Effector CD4-positive, alpha-beta T cell (primary cell): ENCODE measurements around the gene C14orf119.

Experiments
- DNase-seq: peaks from one replicate; pipeline ENCODE4 v3.0.0-alpha.2; 2020

The C14orf119 gene

GRCh38 chr14:23127861-23128260, 32.6 kb downstream of the C14orf119 start:
- DNase-seq, result no peak

GRCh38 chr14:23128969-23129758, 33.9 kb downstream of the C14orf119 start:
- DNase-seq, result no peak

GRCh38 chr14:23129759-23130316, 34.5 kb downstream of the C14orf119 start:
- no peak for DNase-seq

- no peak for DNase-seq
These were observed 35.6 kb downstream of the C14orf119 start for GRCh38 chr14:23130871-23131270.

- no peak for DNase-seq
These were observed 36.2 kb downstream of the C14orf119 start for GRCh38 chr14:23131482-23131881.

GRCh38 chr14:23132970-23133369, 37.7 kb downstream of the C14orf119 start:
- DNase-seq, result no peak

- DNase-seq, result no peak
These were observed 41.3 kb downstream of the C14orf119 start for GRCh38 chr14:23136566-23137133.

GRCh38 chr14:23137192-23137812, 42.0 kb downstream of the C14orf119 start:
- no peak for DNase-seq

- DNase-seq, result no peak
These were observed 42.7 kb downstream of the C14orf119 start for GRCh38 chr14:23137813-23138535.

GRCh38 chr14:23139874-23140273, 44.6 kb downstream of the C14orf119 start:
- DNase-seq, result no peak

GRCh38 chr14:23140371-23140770, 45.1 kb downstream of the C14orf119 start:
- DNase-seq, result no peak

- DNase-seq, result no peak
These were observed 46.6 kb downstream of the C14orf119 start for GRCh38 chr14:23141706-23142444.

- no peak for DNase-seq
These were observed 47.5 kb downstream of the C14orf119 start for GRCh38 chr14:23142826-23143225.

GRCh38 chr14:23143911-23144310, 48.6 kb downstream of the C14orf119 start:
- DNase-seq, result no peak

GRCh38 chr14:23145794-23146350, 50.6 kb downstream of the C14orf119 start:
- no peak for DNase-seq

- DNase-seq, result no peak
These were observed 51.1 kb downstream of the C14orf119 start for GRCh38 chr14:23146351-23146910.

- no peak for DNase-seq
These were observed 51.7 kb downstream of the C14orf119 start for GRCh38 chr14:23146980-23147379.

- DNase-seq, result no peak
These were observed 52.4 kb downstream of the C14orf119 start for GRCh38 chr14:23147676-23148075.

GRCh38 chr14:23148591-23149249, 53.4 kb downstream of the C14orf119 start:
- DNase-seq, result no peak

- DNase-seq, result no peak
These were observed 54.4 kb downstream of the C14orf119 start for GRCh38 chr14:23149745-23150144.
